Suprapubic skin (tissue), 4 donors: Measurements from ENCODE around the gene SPECC1.

Experiments used
- EP300 ChIP-seq: sonication (generic); formaldehyde crosslinking; IDR thresholded peaks from one replicate; pipeline ENCODE4 v1.6.1; 2017; ENCODE audit warnings: antibody characterized with exemption
- POLR2A ChIP-seq, 2 donors: fragments of 450-650 bp; IDR thresholded peaks; one replicate each; pipeline ENCODE4 v1.6.1; 2017; ENCODE audit warnings: antibody characterized with exemption in 2 of 2, mild to moderate bottlenecking in 2 of 2, moderate library complexity in 2 of 2
- POLR2AphosphoS5 ChIP-seq, 3 donors: sonication (generic); formaldehyde crosslinking; IDR thresholded peaks; one replicate each; pipeline ENCODE4 v1.6.1; 2017; ENCODE audit warnings: antibody characterized with exemption in 3 of 3
- TF ChIP-seq, protein P1 (sequence below), 2 donors: fragments of 200-600 bp in 1 of 2; fragments of 450-650 bp in 1 of 2; sonication (generic) in 1 of 2; IDR thresholded peaks; one replicate each; pipeline ENCODE4 v1.5.1; 2016 to 2019; ENCODE audit warnings: antibody characterized with exemption in 2 of 2, mild to moderate bottlenecking in 1 of 2, moderate library complexity in 1 of 2

DNA sequence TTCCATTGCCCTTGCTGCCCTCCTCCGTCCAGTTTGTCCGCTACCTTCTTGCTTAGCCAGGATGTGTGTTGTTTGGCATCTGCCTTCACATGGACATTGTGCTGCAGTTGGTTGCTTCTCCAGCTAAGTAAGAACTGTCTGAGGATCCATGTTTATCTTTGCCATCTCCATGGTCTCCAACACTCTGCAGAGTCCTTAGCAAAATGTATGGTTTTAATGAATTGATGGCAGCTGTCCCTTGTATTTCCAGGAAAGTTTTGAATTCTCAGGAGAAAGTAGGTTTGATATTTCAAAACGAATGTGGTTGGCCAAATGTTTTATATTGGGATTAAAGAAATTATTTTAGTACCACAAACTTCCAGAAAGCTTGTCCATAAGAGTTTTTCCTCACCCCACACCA lies 160.9 kb downstream of the SPECC1 start:
- TF ChIP-seq, protein P1, sequence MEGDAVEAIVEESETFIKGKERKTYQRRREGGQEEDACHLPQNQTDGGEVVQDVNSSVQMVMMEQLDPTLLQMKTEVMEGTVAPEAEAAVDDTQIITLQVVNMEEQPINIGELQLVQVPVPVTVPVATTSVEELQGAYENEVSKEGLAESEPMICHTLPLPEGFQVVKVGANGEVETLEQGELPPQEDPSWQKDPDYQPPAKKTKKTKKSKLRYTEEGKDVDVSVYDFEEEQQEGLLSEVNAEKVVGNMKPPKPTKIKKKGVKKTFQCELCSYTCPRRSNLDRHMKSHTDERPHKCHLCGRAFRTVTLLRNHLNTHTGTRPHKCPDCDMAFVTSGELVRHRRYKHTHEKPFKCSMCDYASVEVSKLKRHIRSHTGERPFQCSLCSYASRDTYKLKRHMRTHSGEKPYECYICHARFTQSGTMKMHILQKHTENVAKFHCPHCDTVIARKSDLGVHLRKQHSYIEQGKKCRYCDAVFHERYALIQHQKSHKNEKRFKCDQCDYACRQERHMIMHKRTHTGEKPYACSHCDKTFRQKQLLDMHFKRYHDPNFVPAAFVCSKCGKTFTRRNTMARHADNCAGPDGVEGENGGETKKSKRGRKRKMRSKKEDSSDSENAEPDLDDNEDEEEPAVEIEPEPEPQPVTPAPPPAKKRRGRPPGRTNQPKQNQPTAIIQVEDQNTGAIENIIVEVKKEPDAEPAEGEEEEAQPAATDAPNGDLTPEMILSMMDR (IDR thresholded peaks at IDR 0.05): no peak
- TF ChIP-seq POLR2A (IDR thresholded peaks at IDR 0.05) (no peak), EP300 (no peak), POLR2AphosphoS5 (IDR thresholded peaks at IDR 0.05) (no peak)
